Measurements from ENCODE around the gene SIGLEC14. TPM values are rescaled to one million over a fixed set of nuclear protein-coding genes. Genes with fewer than 3 reads are reported as not detected.
A peak's percentile ranks its signal among the peaks of the same experiment; 100 is the strongest.

The SIGLEC14 gene
- total RNA-seq, 1 experiment from 2014 or later = not detected

DNA sequence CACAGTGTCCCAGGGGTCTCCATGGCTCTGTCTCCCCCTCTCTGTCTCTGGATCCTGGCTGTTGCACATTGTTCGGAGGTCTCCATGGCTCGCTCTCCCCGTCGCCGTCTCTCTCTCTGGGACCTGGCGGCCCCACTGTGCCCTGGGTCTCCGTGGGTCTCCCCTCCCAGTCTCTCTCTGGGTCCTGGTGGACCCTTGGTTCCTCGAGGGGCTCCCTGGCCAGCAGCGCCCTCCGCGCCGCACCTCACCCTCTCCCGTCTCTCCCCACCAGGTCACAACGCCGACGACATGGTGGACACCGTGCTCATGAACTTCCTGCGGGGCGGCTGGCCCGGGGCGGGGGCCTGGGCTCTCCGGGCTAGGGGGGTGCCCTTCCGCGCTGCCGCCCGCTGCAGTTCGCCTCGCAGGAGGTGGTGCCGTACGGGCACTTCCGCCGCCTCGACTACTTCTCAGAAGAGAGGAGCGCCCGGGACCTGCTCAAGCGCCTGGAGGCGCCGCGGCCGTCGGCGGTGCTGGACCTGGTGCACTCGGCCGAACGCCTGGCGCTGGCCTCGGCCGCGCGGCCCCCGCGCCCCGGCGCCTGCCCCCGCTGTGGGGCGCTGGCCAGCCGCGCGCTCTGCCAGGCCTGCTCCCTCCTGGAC lies 45.6 kb downstream of the SIGLEC14 start:
- intact Hi-C loops (cut with micrococcal nuclease; ENCODE audit: unreplicated experiment) = no loop called here
- H3K36me3 Mint-ChIP-seq (ENCODE audit: insufficient read depth, unreplicated experiment) = no peaks in the 10 kb centered on the region
- CTCF ChIA-PET = no interaction called here
- no peak overlapping the region for H3K27ac Mint-ChIP-seq (ENCODE audit: unreplicated experiment)
- no peaks in the 10 kb centered on the region for H3K4me1 Mint-ChIP-seq (ENCODE audit: low read depth, unreplicated experiment)
- H3K4me3 Mint-ChIP-seq (ENCODE audit: low read depth, unreplicated experiment) = no peak overlapping the region
- DNase-seq = no peak
- H3K27me3 Mint-ChIP-seq (ENCODE audit: unreplicated experiment) = peaks cover 22% of the 10 kb centered on the region
- BruUV-seq (replicated peaks) = no TSS peak
- TF ChIP-seq, protein P1, sequence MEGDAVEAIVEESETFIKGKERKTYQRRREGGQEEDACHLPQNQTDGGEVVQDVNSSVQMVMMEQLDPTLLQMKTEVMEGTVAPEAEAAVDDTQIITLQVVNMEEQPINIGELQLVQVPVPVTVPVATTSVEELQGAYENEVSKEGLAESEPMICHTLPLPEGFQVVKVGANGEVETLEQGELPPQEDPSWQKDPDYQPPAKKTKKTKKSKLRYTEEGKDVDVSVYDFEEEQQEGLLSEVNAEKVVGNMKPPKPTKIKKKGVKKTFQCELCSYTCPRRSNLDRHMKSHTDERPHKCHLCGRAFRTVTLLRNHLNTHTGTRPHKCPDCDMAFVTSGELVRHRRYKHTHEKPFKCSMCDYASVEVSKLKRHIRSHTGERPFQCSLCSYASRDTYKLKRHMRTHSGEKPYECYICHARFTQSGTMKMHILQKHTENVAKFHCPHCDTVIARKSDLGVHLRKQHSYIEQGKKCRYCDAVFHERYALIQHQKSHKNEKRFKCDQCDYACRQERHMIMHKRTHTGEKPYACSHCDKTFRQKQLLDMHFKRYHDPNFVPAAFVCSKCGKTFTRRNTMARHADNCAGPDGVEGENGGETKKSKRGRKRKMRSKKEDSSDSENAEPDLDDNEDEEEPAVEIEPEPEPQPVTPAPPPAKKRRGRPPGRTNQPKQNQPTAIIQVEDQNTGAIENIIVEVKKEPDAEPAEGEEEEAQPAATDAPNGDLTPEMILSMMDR (IDR thresholded peaks at IDR 0.05; ENCODE audit: unreplicated experiment) = no peak
- peaks cover 2% of the 10 kb centered on the region for H3K9me3 Mint-ChIP-seq (ENCODE audit: low read depth, unreplicated experiment)

DNA sequence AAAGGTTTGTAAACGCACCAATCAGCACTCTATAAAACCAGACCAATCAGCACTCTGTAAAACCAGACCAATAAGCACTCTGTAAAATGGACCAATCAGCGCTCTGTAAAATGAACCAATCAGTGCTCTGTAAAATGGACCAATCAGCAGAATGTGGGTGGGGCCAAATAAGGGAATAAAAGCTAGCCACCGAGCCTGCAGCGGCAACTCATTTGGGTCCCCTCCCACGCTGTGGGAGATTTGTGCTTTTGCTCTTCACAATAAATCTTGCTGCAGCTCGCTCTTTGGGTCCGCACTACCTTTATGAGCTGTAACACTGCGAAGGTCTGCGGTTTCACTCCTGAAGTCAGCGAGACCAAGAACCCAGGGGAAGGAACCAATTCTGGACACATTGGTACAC lies 47.5 kb downstream of the SIGLEC14 start:
- Mint-ChIP-seq H3K27ac (ENCODE audit: unreplicated experiment) (no peak overlapping the region), H3K36me3 (ENCODE audit: insufficient read depth, unreplicated experiment) (peaks cover 15% of the 10 kb centered on the region), H3K27me3 (ENCODE audit: unreplicated experiment) (peaks cover 11% of the 10 kb centered on the region), H3K4me3 (ENCODE audit: low read depth, unreplicated experiment) (no peak overlapping the region), H3K4me1 (ENCODE audit: low read depth, unreplicated experiment) (peaks cover 13% of the 10 kb centered on the region), H3K9me3 (ENCODE audit: low read depth, unreplicated experiment) (peaks cover 6% of the 10 kb centered on the region)
- DNase-seq = no peak
- TF ChIP-seq, protein P1 (IDR thresholded peaks at IDR 0.05; ENCODE audit: unreplicated experiment) = no peak
- BruUV-seq (replicated peaks) = no TSS peak
- CTCF ChIA-PET = no interaction called here
- intact Hi-C loops (cut with micrococcal nuclease; ENCODE audit: unreplicated experiment) = no loop called here

DNA sequence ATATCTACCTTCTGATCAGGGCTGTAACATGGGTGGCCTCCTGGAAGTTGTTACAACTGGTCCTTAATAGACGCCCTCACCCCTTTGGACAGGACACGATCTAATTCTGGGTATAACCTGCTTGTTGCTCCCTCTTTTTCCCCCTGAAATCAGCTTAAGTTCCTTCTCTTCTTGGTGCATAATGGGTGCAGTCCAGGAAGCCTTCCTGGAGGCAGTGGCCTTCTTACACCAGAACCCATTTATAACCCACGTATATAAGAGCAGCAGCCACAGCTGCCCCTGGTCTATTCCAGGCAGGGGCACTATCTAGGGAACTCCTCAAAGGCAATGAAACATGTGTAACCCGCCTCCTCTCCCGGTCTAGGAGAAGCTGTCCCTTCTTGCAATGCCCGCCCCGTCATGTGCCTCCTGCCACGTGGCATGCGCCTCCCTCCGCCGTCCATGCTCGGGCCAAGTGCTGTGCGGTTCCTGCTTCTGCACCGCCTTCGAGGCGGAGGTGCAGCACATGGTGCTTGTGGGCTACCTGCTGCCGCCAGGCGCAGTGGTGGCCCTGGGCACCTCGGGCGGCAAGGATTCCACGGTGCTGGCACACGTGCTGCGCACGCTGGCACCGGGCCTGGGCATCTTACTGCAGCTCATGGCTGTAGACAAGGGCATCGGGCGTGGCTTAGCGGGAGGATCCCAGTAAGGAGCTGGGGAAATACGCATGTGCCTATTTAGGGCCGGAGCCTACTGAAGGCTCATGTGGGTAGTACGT lies 48.3 kb downstream of the SIGLEC14 start:
- no peak overlapping the region for H3K27ac Mint-ChIP-seq (ENCODE audit: unreplicated experiment)
- CTCF ChIA-PET = no interaction called here
- H3K4me1 Mint-ChIP-seq (ENCODE audit: low read depth, unreplicated experiment) = peaks cover 20% of the 10 kb centered on the region
- H3K36me3 Mint-ChIP-seq (ENCODE audit: insufficient read depth, unreplicated experiment) = peaks cover 22% of the 10 kb centered on the region
- H3K27me3 Mint-ChIP-seq (ENCODE audit: unreplicated experiment) = peaks cover 11% of the 10 kb centered on the region
- no peak for DNase-seq
- BruUV-seq (replicated peaks) = no TSS peak
- no peak overlapping the region for H3K4me3 Mint-ChIP-seq (ENCODE audit: low read depth, unreplicated experiment)
- H3K9me3 Mint-ChIP-seq (ENCODE audit: low read depth, unreplicated experiment) = peaks cover 6% of the 10 kb centered on the region
- TF ChIP-seq, protein P1 (IDR thresholded peaks at IDR 0.05; ENCODE audit: unreplicated experiment) = no peak
- intact Hi-C loops (cut with micrococcal nuclease; ENCODE audit: unreplicated experiment) = no loop called here

DNA sequence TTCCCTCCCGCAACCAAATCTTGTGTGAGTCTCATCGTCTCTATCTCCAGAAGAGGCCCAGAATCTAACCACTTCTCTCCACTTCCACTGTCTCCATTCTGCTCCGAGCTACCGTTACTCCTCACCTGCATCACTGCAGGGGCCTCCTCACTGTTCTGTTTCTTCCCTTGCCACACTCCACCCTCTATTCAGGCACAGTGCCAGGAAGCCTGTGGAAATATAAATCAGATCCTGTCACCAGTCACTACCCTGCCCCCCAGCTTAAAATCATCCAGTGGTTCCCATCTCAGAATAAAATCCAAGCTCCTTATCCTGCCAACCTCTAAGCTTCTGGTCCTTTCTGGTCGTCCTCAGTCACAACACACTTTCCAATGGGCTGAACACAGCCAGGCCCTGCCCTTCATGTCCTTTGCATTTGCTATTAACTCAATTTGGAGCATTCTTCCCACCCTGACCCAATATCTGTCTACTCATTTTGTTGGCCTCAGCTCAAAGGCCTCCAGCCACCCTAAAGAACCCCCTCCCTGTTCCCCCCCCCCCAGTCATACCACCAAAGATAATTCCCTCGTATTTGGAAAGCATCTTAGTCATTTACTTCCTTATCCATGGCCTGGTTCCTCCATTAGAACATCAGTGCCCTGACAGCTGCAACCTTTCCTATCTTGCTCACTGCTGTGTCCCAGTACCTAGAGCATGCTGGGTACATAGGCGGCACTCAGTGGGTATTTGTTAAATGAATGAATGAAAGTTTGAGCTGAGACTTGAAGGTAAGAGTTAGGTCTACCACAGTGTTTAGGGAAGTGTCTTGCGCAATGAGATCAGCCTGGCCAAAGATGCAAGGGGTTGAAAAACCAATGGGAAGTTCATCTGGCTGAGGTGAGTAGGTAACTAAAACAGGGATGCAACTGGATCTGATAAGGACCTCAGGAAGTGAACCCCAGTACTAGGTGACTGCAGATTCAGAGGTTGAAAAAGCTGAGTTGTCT lies 51.1 kb downstream of the SIGLEC14 start:
- no peak for DNase-seq
- Mint-ChIP-seq H3K4me3 (ENCODE audit: low read depth, unreplicated experiment) (peak overlapping the region; percentile 97), H3K9me3 (ENCODE audit: low read depth, unreplicated experiment) (peaks cover 10% of the 10 kb centered on the region), H3K4me1 (ENCODE audit: low read depth, unreplicated experiment) (peaks cover 20% of the 10 kb centered on the region), H3K36me3 (ENCODE audit: insufficient read depth, unreplicated experiment) (peaks cover 23% of the 10 kb centered on the region), H3K27ac (ENCODE audit: unreplicated experiment) (peak overlapping the region; percentile 45), H3K27me3 (ENCODE audit: unreplicated experiment) (peaks cover 11% of the 10 kb centered on the region)
- intact Hi-C loops (cut with micrococcal nuclease; ENCODE audit: unreplicated experiment) = no loop called here
- CTCF ChIA-PET = no interaction called here
- TF ChIP-seq, protein P1 (IDR thresholded peaks at IDR 0.05; ENCODE audit: unreplicated experiment) = no peak
- BruUV-seq (replicated peaks) = no TSS peak
